ENCODE measurements around the gene BLCAP. TPM values are rescaled to one million over a fixed set of nuclear protein-coding genes. Genes with fewer than 3 reads are reported as not detected.
"Not testable (repeated sequence)": the region's sequence is repeated elsewhere in the genome, so short reads cannot be mapped to it uniquely, and the experiment has no call there.

BLCAP gene
- total RNA-seq, 1 donor from 2014 or later = 51.9 TPM

DNA sequence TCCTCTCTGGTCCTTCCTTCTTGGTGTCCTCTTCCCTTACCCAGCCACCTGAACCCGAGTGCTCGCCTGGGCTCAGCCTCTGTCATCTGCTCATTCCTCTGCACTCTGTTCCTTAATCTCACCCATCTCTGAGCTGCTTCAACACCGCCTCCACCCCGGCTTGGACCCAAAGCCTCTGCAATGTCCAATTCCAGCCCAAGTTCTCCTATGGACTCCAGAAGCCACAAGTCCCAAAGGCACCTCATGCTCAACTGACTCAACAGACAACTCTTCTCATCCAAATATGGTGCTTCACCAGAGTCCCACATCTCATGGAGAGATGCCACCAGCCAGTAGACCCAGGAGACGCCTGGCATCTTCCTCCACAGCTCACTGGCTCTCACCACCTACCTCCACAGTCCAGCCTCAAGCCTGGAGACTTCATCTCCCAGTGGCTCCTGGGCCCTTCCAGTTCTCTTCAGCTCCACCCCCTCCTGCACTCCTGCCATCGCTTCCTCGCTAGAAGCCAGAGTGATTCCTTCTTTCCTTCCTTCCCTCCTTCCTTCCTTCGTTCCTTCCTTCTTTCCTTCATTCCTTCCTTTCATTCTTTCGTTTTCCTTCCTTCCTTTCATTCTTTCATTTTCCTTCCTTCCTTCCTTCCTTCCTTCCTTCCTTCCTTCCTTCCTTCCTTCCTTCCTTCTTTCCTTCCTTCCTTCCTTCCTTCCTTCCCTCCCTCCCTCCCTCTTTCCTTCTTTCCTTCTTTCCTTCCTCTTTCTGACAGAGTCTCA, 47.6 kb downstream of the BLCAP start:
- no peak for DNase-seq

- no peak for DNase-seq
Measured at GRCh38 chr20:37479266-37479665, 48.4 kb downstream of the BLCAP start.

DNA sequence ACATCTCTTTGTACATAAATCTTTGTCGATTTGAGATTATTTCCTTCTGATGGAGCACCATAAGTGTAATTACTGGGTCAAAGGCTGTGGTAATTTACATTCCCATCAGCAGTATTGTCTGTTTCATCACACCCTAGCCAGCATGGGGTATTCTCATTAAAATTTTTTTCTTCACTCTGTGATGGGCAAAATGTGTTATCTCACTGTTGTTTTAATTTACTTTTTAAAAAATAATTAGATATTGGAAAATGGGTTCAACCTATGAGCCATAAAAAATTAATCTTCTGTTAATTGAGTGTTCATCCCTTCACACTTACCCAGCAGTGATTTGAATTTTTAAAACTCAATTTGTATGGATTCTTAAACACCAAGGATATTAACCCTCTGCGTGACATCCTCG, 50.6 kb downstream of the BLCAP start:
- DNase-seq = no peak

GRCh38 chr20:37475252-37475651, 52.4 kb downstream of the BLCAP start:
- no peak for DNase-seq

DNA sequence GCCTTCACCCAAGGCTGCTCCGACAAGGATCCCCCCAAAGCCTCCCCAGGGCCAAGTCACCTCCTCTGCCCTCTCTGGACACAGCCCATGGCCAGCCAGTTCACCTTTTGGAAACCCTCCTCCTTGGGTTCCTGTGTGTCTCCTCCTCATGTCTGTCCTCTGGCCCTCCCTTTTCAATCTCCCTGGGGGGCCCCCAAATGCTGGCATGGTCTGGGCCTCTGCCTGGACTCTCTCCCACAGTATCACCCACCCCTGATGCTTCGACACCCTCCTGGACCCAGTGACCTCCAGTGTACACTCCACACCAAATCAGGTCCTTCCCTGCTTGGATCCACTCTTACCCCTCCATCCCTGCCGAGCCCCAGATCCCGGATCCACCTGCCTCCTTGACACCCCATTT, 53.3 kb downstream of the BLCAP start:
- no peak for DNase-seq

DNA sequence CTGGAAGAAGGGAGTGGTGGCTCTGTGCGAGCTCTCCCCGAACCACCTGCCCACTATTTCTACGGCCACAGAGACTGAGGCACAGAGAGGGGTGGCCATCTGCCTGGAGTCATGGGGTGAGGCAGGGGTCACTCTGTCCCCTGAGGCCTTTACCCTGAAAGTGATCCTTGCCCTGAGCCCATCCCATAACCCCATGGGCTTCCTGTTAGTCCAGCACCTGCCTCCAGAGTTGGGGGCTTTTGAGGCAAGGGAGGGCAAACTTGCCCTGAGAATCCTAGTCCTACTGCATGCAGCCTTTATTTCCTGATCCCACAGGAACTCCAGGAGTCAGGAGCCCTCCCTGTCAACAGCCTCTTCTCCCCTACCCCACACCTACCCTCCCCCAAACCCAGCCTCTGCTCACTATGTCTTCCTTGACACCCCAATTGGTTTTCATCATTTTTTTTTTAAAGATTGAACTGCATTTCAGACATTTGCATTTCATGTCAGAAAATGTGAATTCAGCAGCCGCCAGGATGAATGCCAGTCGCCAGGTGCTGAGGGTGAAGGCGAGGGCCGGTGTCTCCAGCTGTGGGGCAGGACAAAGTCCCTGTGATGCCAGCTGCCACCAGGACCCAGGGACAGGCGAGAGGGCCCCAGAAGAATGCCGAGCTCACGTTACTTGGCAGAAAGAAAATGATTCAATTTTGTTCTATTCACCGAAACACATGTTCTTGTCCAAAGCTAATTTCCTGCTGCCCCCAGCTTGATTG, 54.3 kb downstream of the BLCAP start:
- no peak for DNase-seq

DNA sequence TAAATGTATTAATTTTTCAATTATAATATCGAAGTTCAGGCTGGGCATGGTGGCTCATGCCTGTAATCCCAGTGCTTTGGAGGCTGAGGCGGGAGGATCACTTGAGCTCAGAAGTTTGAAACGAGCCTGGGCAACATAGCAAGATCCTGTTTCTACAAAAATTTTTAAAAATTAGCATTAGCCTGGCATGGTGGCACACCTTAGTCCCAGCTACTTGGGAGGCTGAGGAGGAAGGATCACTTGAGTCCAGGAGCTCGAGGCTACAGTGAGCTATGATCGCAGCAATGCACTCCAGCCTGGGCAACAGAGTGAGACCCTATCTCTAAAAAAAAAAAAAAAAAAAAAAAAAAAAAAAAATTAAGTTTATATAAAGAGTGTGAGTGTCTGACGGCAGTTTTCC, 55.2 kb downstream of the BLCAP start:
- DNase-seq = not testable (repeated sequence)

GRCh38 chr20:37471741-37472235, 55.9 kb downstream of the BLCAP start:
- no peak for DNase-seq

- DNase-seq = not testable (repeated sequence)
Measured at GRCh38 chr20:37470190-37470589, 57.5 kb downstream of the BLCAP start.

- DNase-seq = no peak
Measured at GRCh38 chr20:37469531-37469930, 58.1 kb downstream of the BLCAP start.

- no peak for DNase-seq
Measured at GRCh38 chr20:37468886-37469285, 58.8 kb downstream of the BLCAP start.

Other genes with a start within 250 kb of the BLCAP start
- 17.8 TPM for gene MANBAL, start 238.2 kb downstream of the BLCAP start, total RNA-seq
- gene SRC, start 181.7 kb downstream of the BLCAP start, total RNA-seq = 16.8 TPM
- 22.0 TPM for gene NNAT, start 6.6 kb downstream of the BLCAP start, total RNA-seq
- 25.7 TPM for gene CTNNBL1, start 166.2 kb upstream of the BLCAP start, total RNA-seq

All from skin of body (tissue), 2 donors.